ENCODE data around the gene SLIT3. TPM values are rescaled to one million over a fixed set of nuclear protein-coding genes. Genes with fewer than 3 reads are reported as not detected.

Gene SLIT3
- total RNA-seq, 2 experiments from 2014 or later, result not detected

GRCh38 chr5:168836603-168837231 is 464.2 kb downstream of the SLIT3 start:
- Mint-ChIP-seq H3K4me3 (no peak overlapping the region), H3K9me3 (peaks cover 3% of the 10 kb centered on the region), H3K36me3 (ENCODE audit: low read depth) (peaks cover 3% of the 10 kb centered on the region), H3K27ac (no peak overlapping the region), H3K27me3 (peaks cover 17% of the 10 kb centered on the region), H3K4me1 (peaks cover 8% of the 10 kb centered on the region)
- ChIA-PET CTCF (no interaction called here), POLR2A (interaction anchor here (0.7 kb wide), 1 partner anchor 34 kb away, joined by 3 read pairs; no protein-coding TSS in a partner anchor)
- no peak for DNase-seq

- Mint-ChIP-seq H3K4me3 (no peak overlapping the region), H3K27ac (no peak overlapping the region), H3K9me3 (peaks cover 3% of the 10 kb centered on the region), H3K4me1 (peaks cover 8% of the 10 kb centered on the region), H3K27me3 (peaks cover 10% of the 10 kb centered on the region), H3K36me3 (ENCODE audit: low read depth) (peaks cover 3% of the 10 kb centered on the region)
- DNase-seq, result no peak
- CTCF ChIA-PET, result no interaction called here
- POLR2A ChIA-PET, result no interaction called here
Observed at GRCh38 chr5:168833936-168834335, 467.0 kb downstream of the SLIT3 start.

- CTCF ChIA-PET, result no interaction called here
- Mint-ChIP-seq H3K27ac (no peak overlapping the region), H3K4me1 (peaks cover 8% of the 10 kb centered on the region), H3K9me3 (no peaks in the 10 kb centered on the region), H3K36me3 (ENCODE audit: low read depth) (no peaks in the 10 kb centered on the region), H3K4me3 (no peak overlapping the region), H3K27me3 (peaks cover 6% of the 10 kb centered on the region)
- POLR2A ChIA-PET, result no interaction called here
- no peak for DNase-seq
Observed at GRCh38 chr5:168833383-168833782, 467.6 kb downstream of the SLIT3 start.

GRCh38 chr5:168832308-168832707 is 468.6 kb downstream of the SLIT3 start:
- CTCF ChIA-PET, result no interaction called here
- POLR2A ChIA-PET, result no interaction called here
- H3K9me3 Mint-ChIP-seq, result no peaks in the 10 kb centered on the region
- no peaks in the 10 kb centered on the region for H3K36me3 Mint-ChIP-seq (ENCODE audit: low read depth)
- H3K27me3 Mint-ChIP-seq, result peaks cover 6% of the 10 kb centered on the region
- no peak overlapping the region for H3K27ac Mint-ChIP-seq
- H3K4me3 Mint-ChIP-seq, result no peak overlapping the region
- peaks cover 8% of the 10 kb centered on the region for H3K4me1 Mint-ChIP-seq
- DNase-seq, result no peak

GRCh38 chr5:168831383-168831782 is 469.6 kb downstream of the SLIT3 start:
- Mint-ChIP-seq H3K9me3 (no peaks in the 10 kb centered on the region), H3K4me1 (peaks cover 3% of the 10 kb centered on the region), H3K27ac (no peak overlapping the region), H3K36me3 (ENCODE audit: low read depth) (no peaks in the 10 kb centered on the region), H3K4me3 (no peak overlapping the region), H3K27me3 (peaks cover 3% of the 10 kb centered on the region)
- POLR2A ChIA-PET, result no interaction called here
- DNase-seq, result no peak
- CTCF ChIA-PET, result no interaction called here

GRCh38 chr5:168830833-168831232 is 470.1 kb downstream of the SLIT3 start:
- DNase-seq, result no peak
- ChIA-PET CTCF (no interaction called here), POLR2A (no interaction called here)
- Mint-ChIP-seq H3K27me3 (peaks cover 3% of the 10 kb centered on the region), H3K4me1 (no peaks in the 10 kb centered on the region), H3K27ac (no peak overlapping the region), H3K9me3 (no peaks in the 10 kb centered on the region), H3K36me3 (ENCODE audit: low read depth) (no peaks in the 10 kb centered on the region), H3K4me3 (no peak overlapping the region)

GRCh38 chr5:168829922-168830417 is 471.0 kb downstream of the SLIT3 start:
- H3K36me3 Mint-ChIP-seq (ENCODE audit: low read depth), result no peaks in the 10 kb centered on the region
- ChIA-PET POLR2A (no interaction called here), CTCF (no interaction called here)
- H3K9me3 Mint-ChIP-seq, result no peaks in the 10 kb centered on the region
- no peaks in the 10 kb centered on the region for H3K4me1 Mint-ChIP-seq
- peaks cover 3% of the 10 kb centered on the region for H3K27me3 Mint-ChIP-seq
- H3K4me3 Mint-ChIP-seq, result no peak overlapping the region
- DNase-seq, result no peak
- no peak overlapping the region for H3K27ac Mint-ChIP-seq

- Mint-ChIP-seq H3K4me3 (no peak overlapping the region), H3K36me3 (ENCODE audit: low read depth) (no peaks in the 10 kb centered on the region), H3K27me3 (peaks cover 2% of the 10 kb centered on the region), H3K4me1 (no peaks in the 10 kb centered on the region), H3K9me3 (no peaks in the 10 kb centered on the region), H3K27ac (no peak overlapping the region)
- DNase-seq, result no peak
- ChIA-PET CTCF (no interaction called here), POLR2A (no interaction called here)
Observed at GRCh38 chr5:168829044-168829443, 471.9 kb downstream of the SLIT3 start.

GRCh38 chr5:168827636-168828035 is 473.3 kb downstream of the SLIT3 start:
- CTCF ChIA-PET, result no interaction called here
- no peak for DNase-seq
- Mint-ChIP-seq H3K36me3 (ENCODE audit: low read depth) (no peaks in the 10 kb centered on the region), H3K9me3 (no peaks in the 10 kb centered on the region), H3K27ac (no peak overlapping the region), H3K4me3 (no peak overlapping the region), H3K4me1 (peaks cover 4% of the 10 kb centered on the region), H3K27me3 (no peaks in the 10 kb centered on the region)
- POLR2A ChIA-PET, result no interaction called here

GRCh38 chr5:168826246-168826725 is 474.7 kb downstream of the SLIT3 start:
- Mint-ChIP-seq H3K36me3 (ENCODE audit: low read depth) (no peaks in the 10 kb centered on the region), H3K4me1 (peaks cover 4% of the 10 kb centered on the region), H3K27ac (no peak overlapping the region), H3K4me3 (no peak overlapping the region), H3K9me3 (no peaks in the 10 kb centered on the region), H3K27me3 (no peaks in the 10 kb centered on the region)
- POLR2A ChIA-PET, result no interaction called here
- no peak for DNase-seq
- CTCF ChIA-PET, result no interaction called here

GRCh38 chr5:168822745-168823281 is 478.1 kb downstream of the SLIT3 start:
- DNase-seq, result no peak
- H3K27me3 Mint-ChIP-seq, result peaks cover 4% of the 10 kb centered on the region
- POLR2A ChIA-PET, result no interaction called here
- no peaks in the 10 kb centered on the region for H3K36me3 Mint-ChIP-seq (ENCODE audit: low read depth)
- CTCF ChIA-PET, result no interaction called here
- H3K4me3 Mint-ChIP-seq, result no peak overlapping the region
- peaks cover 4% of the 10 kb centered on the region for H3K4me1 Mint-ChIP-seq
- H3K9me3 Mint-ChIP-seq, result no peaks in the 10 kb centered on the region
- H3K27ac Mint-ChIP-seq, result no peak overlapping the region

- no peak overlapping the region for H3K27ac Mint-ChIP-seq
- H3K9me3 Mint-ChIP-seq, result no peaks in the 10 kb centered on the region
- peaks cover 4% of the 10 kb centered on the region for H3K27me3 Mint-ChIP-seq
- ChIA-PET CTCF (no interaction called here), POLR2A (no interaction called here)
- H3K4me3 Mint-ChIP-seq, result no peak overlapping the region
- DNase-seq, result no peak
- H3K36me3 Mint-ChIP-seq (ENCODE audit: low read depth), result no peaks in the 10 kb centered on the region
- H3K4me1 Mint-ChIP-seq, result peaks cover 4% of the 10 kb centered on the region
Observed at GRCh38 chr5:168822248-168822744, 478.6 kb downstream of the SLIT3 start.

- Mint-ChIP-seq H3K9me3 (no peaks in the 10 kb centered on the region), H3K36me3 (ENCODE audit: low read depth) (no peaks in the 10 kb centered on the region), H3K4me1 (peaks cover 4% of the 10 kb centered on the region), H3K27ac (no peak overlapping the region), H3K4me3 (no peak overlapping the region), H3K27me3 (peaks cover 4% of the 10 kb centered on the region)
- ChIA-PET POLR2A (no interaction called here), CTCF (no interaction called here)
- no peak for DNase-seq
Observed at GRCh38 chr5:168820874-168821273, 480.1 kb downstream of the SLIT3 start.

- H3K4me3 Mint-ChIP-seq, result no peak overlapping the region
- H3K9me3 Mint-ChIP-seq, result no peaks in the 10 kb centered on the region
- DNase-seq, result no peak
- H3K4me1 Mint-ChIP-seq, result peaks cover 4% of the 10 kb centered on the region
- H3K27ac Mint-ChIP-seq, result no peak overlapping the region
- no peaks in the 10 kb centered on the region for H3K36me3 Mint-ChIP-seq (ENCODE audit: low read depth)
- CTCF ChIA-PET, result no interaction called here
- H3K27me3 Mint-ChIP-seq, result peaks cover 4% of the 10 kb centered on the region
- POLR2A ChIA-PET, result no interaction called here
Observed at GRCh38 chr5:168819004-168819621, 481.8 kb downstream of the SLIT3 start.
